MM.1S (cell line): ENCODE results near the gene DNAH9.

ENCODE experiments used
- DNase-seq: peaks from one replicate; pipeline ENCODE4 v3.0.0-alpha.2; 2015
- H2AFZ ChIP-seq: fragments of 300-600 bp; sonication (generic); 2 replicates; pipeline ENCODE4 v1.6.0; 2016; ENCODE audit warnings: antibody characterized with exemption, low read length
- H3F3A ChIP-seq: fragments of 300-600 bp; sonication (generic); 2 replicates; pipeline ENCODE4 v1.6.1; 2016; ENCODE audit warnings: mild to moderate bottlenecking, antibody characterized with exemption, low read length, moderate library complexity, mixed read lengths; ENCODE audit not compliant: insufficient read depth
- H3K27ac ChIP-seq: fragments of 300-600 bp; sonication (generic); 2 replicates; pipeline ENCODE4 v1.5.1; 2016; ENCODE audit warnings: mild to moderate bottlenecking, low read length
- H3K27me3 ChIP-seq: fragments of 300-600 bp; sonication (generic); replicated peaks from 2 replicates; pipeline ENCODE4 v1.6.0; 2016; ENCODE audit warnings: low read length; ENCODE audit not compliant: insufficient read depth
- H3K36me3 ChIP-seq: fragments of 300-600 bp; sonication (generic); replicated peaks from 2 replicates; pipeline ENCODE4 v1.6.1; 2016; ENCODE audit warnings: mild to moderate bottlenecking, low read length, mixed read lengths; ENCODE audit not compliant: insufficient read depth
- H3K4me1 ChIP-seq: fragments of 300-600 bp; sonication (generic); 2 replicates; pipeline ENCODE4 v1.6.1; 2016; ENCODE audit warnings: low read length, mixed read lengths
- H3K4me2 ChIP-seq: fragments of 300-600 bp; sonication (generic); 2 replicates; pipeline ENCODE4 v1.6.0; 2016; ENCODE audit warnings: low read depth, low read length
- H3K4me3 ChIP-seq: fragments of 300-600 bp; sonication (generic); 2 replicates; pipeline ENCODE4 v1.5.1; 2016; ENCODE audit warnings: low read length, mixed read lengths
- H3K79me2 ChIP-seq: fragments of 300-600 bp; sonication (generic); 2 replicates; pipeline ENCODE4 v1.6.1; 2016; ENCODE audit warnings: mixed run types, low read length, mixed read lengths
- H3K9ac ChIP-seq: fragments of 300-600 bp; sonication (generic); 2 replicates; pipeline ENCODE4 v1.6.1; 2016; ENCODE audit warnings: low read length, mixed read lengths
- H3K9me2 ChIP-seq: fragments of 300-600 bp; sonication (generic); replicated peaks from 2 replicates; pipeline ENCODE4 v1.6.1; 2016; ENCODE audit warnings: mild to moderate bottlenecking, low read length, mixed read lengths; ENCODE audit not compliant: insufficient read depth
- H3K9me3 ChIP-seq: fragments of 300-600 bp; sonication (generic); replicated peaks from 2 replicates; pipeline ENCODE4 v1.6.1; 2016; ENCODE audit warnings: mild to moderate bottlenecking, low read length, mixed read lengths; ENCODE audit not compliant: insufficient read depth
- H4K20me1 ChIP-seq: fragments of 300-600 bp; sonication (generic); 2 replicates; pipeline ENCODE4 v1.6.1; 2016; ENCODE audit warnings: mild to moderate bottlenecking, low read length, moderate library complexity, mixed read lengths; ENCODE audit not compliant: insufficient read depth
- EZH2 ChIP-seq: fragments of 300-600 bp; sonication (generic); optimal IDR thresholded peaks from 2 replicates; pipeline ENCODE3; 2017; ENCODE audit warnings: low read depth, mild to moderate bottlenecking, antibody characterized with exemption, low read length, mixed read lengths
- EZH2phosphoT487 ChIP-seq: fragments of 300-600 bp; sonication (generic); IDR thresholded peaks from 2 replicates; pipeline ENCODE4 v1.6.1; 2018; ENCODE audit warnings: antibody characterized with exemption, low read length
- TF ChIP-seq, protein P1 (sequence below): fragments of 300-600 bp; sonication (generic); IDR thresholded peaks from 2 replicates; pipeline ENCODE4 v1.5.1; 2016; ENCODE audit warnings: antibody characterized with exemption, low read length, mixed read lengths

The DNAH9 gene

DNA sequence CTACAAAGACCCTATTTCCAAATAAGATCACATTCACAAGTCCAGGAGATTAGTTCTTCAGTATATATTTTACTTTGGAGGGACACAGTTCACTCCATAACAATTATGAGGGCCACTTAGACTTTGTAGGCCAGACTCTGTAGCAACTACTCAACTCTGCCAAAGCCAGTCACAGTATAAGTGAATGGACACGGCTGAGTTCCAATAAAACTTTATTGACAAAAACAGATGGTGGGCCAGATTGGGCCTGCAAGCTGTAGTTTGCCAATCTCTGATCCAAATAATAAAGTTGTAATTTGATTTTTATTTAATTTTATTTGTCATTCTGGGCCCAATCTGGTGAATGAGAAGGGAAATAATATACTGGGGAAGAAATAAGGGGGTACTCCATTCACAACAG is 297.9 kb downstream of the DNAH9 start:
- no peaks in the 10 kb centered on the region for H3K9me2 ChIP-seq
- H2AFZ ChIP-seq = no peak overlapping the region
- no peaks in the 10 kb centered on the region for H3K79me2 ChIP-seq
- no peaks in the 10 kb centered on the region for H3K4me1 ChIP-seq
- no peaks in the 10 kb centered on the region for H3F3A ChIP-seq
- H3K9me3 ChIP-seq = no peaks in the 10 kb centered on the region
- H4K20me1 ChIP-seq = no peaks in the 10 kb centered on the region
- H3K36me3 ChIP-seq = no peaks in the 10 kb centered on the region
- no peak overlapping the region for H3K27ac ChIP-seq
- H3K4me3 ChIP-seq = no peak overlapping the region
- TF ChIP-seq, protein P1, sequence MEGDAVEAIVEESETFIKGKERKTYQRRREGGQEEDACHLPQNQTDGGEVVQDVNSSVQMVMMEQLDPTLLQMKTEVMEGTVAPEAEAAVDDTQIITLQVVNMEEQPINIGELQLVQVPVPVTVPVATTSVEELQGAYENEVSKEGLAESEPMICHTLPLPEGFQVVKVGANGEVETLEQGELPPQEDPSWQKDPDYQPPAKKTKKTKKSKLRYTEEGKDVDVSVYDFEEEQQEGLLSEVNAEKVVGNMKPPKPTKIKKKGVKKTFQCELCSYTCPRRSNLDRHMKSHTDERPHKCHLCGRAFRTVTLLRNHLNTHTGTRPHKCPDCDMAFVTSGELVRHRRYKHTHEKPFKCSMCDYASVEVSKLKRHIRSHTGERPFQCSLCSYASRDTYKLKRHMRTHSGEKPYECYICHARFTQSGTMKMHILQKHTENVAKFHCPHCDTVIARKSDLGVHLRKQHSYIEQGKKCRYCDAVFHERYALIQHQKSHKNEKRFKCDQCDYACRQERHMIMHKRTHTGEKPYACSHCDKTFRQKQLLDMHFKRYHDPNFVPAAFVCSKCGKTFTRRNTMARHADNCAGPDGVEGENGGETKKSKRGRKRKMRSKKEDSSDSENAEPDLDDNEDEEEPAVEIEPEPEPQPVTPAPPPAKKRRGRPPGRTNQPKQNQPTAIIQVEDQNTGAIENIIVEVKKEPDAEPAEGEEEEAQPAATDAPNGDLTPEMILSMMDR = no peak
- TF ChIP-seq EZH2phosphoT487 (no peak), EZH2 (no peak)
- H3K27me3 ChIP-seq = no peaks in the 10 kb centered on the region
- no peak overlapping the region for H3K4me2 ChIP-seq
- no peak for DNase-seq
- H3K9ac ChIP-seq = no peak overlapping the region

DNA sequence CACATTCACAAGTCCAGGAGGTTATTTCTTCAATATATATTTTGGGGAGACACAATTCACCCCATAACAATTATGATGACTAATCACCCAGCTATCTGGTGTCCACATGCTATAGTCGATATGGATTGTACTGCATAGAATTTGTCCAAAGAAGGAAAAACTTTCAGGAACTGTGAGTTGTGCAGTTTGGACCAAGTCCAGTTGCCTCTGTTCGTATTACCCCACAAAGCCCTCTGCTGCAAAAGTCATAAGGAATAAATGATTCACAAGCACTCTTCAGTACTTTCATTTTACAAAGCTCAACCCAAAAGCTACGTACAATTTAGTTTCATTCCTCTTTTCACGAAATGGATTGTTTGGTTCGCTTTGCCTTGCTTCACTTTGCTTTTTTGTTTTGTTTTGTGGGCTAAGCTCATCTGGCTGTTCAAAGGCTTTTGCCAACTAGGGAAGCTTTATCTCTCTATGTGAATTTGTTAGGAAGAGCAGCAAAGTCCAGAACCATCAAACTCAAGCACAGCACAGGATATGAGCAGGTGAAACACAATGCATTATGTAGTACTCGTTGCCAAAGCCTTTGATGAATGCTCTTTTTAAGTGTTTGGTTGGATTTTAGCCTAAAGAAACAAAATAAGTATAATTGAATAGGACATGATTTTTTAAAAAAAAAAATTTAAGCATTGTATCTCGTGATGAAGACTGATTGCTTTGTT is 300.4 kb downstream of the DNAH9 start:
- H3K9me2 ChIP-seq = no peaks in the 10 kb centered on the region
- H4K20me1 ChIP-seq = no peaks in the 10 kb centered on the region
- no peak overlapping the region for H2AFZ ChIP-seq
- H3F3A ChIP-seq = no peaks in the 10 kb centered on the region
- no peak for DNase-seq
- H3K4me3 ChIP-seq = no peak overlapping the region
- no peaks in the 10 kb centered on the region for H3K36me3 ChIP-seq
- H3K4me2 ChIP-seq = peak overlapping the region; percentile 12; the same call in 1 of the 2 replicates
- H3K27ac ChIP-seq = no peak overlapping the region
- H3K4me1 ChIP-seq = no peaks in the 10 kb centered on the region
- no peaks in the 10 kb centered on the region for H3K9me3 ChIP-seq
- H3K9ac ChIP-seq = no peak overlapping the region
- TF ChIP-seq EZH2 = no peak
- TF ChIP-seq, protein P1 = no peak
- no peaks in the 10 kb centered on the region for H3K27me3 ChIP-seq
- no peaks in the 10 kb centered on the region for H3K79me2 ChIP-seq

DNA sequence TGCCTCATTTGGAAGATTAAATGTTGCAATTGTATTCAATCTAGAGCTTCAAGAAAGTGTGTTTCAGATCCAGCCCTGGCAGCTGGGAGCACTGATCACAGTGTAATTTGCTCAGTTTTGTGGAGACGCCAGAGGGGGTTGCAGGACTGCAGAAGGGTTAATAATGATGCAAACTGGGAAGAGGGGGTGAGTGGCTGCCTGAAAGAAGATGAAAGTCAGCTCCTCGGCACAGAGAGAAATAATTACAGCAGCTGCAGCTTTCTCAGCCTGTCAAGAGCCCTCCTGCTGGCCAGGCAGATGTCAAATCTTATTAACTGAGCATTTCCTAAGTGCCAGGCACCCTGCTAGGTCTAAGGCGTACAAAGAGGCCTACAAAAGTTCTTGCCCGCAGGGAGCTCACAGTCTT is 301.3 kb downstream of the DNAH9 start:
- Histone ChIP-seq H2AFZ (no peak overlapping the region), H3K27me3 (no peaks in the 10 kb centered on the region), H3K9ac (no peak overlapping the region), H3K4me3 (no peak overlapping the region), H3F3A (no peaks in the 10 kb centered on the region), H3K79me2 (no peaks in the 10 kb centered on the region), H3K36me3 (no peaks in the 10 kb centered on the region), H4K20me1 (no peaks in the 10 kb centered on the region), H3K9me2 (no peaks in the 10 kb centered on the region), H3K4me2 (no peak overlapping the region), H3K9me3 (no peaks in the 10 kb centered on the region), H3K27ac (no peak overlapping the region), H3K4me1 (no peaks in the 10 kb centered on the region)
- DNase-seq = no peak
- TF ChIP-seq, protein P1 = no peak
- no peak for TF ChIP-seq EZH2phosphoT487
- no peak for TF ChIP-seq EZH2
